SU-DHL-6 (cell line): ENCODE measurements around the gene PCDHGA7.

Experiments used
- H2AFZ ChIP-seq: fragments of 200-600 bp; sonication (generic); 2 replicates; pipeline ENCODE4 v1.6.1; 2014; ENCODE audit warnings: low read depth, mild to moderate bottlenecking, moderate library complexity, mixed read lengths, antibody characterized with exemption, low read length; ENCODE audit not compliant: severe bottlenecking
- H3F3A ChIP-seq: fragments of 200-600 bp; shearing (Covaris generic); 2 replicates; pipeline ENCODE4 v1.6.0; 2016; ENCODE audit warnings: antibody characterized with exemption, mild to moderate bottlenecking; ENCODE audit not compliant: insufficient read depth
- H3K27ac ChIP-seq: fragments of 200-600 bp; sonication (generic); 2 replicates; pipeline ENCODE4 v1.5.1; 2016; ENCODE audit warnings: low read depth, mild to moderate bottlenecking, low read length, moderate library complexity, mixed read lengths
- H3K27me3 ChIP-seq: fragments of 200-600 bp; sonication (generic), shearing (Covaris generic); 2 replicates; pipeline ENCODE4 v1.6.0; 2014; ENCODE audit warnings: mild to moderate bottlenecking, low read length
- H3K36me3 ChIP-seq: fragments of 200-600 bp; sonication (generic); 2 replicates; pipeline ENCODE4 v1.6.1; 2014; ENCODE audit warnings: mild to moderate bottlenecking, low read length, mixed read lengths
- H3K4me2 ChIP-seq: fragments of 300-600, 200-600 bp; shearing (Covaris generic), sonication (generic); 2 replicates; pipeline ENCODE4 v1.6.0; 2014; ENCODE audit warnings: low read length, low read depth, mild to moderate bottlenecking; ENCODE audit not compliant: poor library complexity, severe bottlenecking
- H3K4me3 ChIP-seq: fragments of 200-600 bp; sonication (generic); 2 replicates; pipeline ENCODE4 v1.5.1; 2014; ENCODE audit warnings: antibody characterized with exemption, low read length, mild to moderate bottlenecking, mixed read lengths; ENCODE audit not compliant: insufficient read depth, poor library complexity, severe bottlenecking
- H3K79me2 ChIP-seq: fragments of 200-600 bp; sonication (generic); 2 replicates; pipeline ENCODE4 v1.6.1; 2014; ENCODE audit warnings: mild to moderate bottlenecking, low read length, moderate library complexity; ENCODE audit not compliant: insufficient read depth
- H3K9ac ChIP-seq: fragments of 200-600 bp; sonication (generic); 2 replicates; pipeline ENCODE4 v1.7.0; 2014; ENCODE audit warnings: mild to moderate bottlenecking, low read length
- H3K9me2 ChIP-seq: fragments of 200-600 bp; sonication (generic); replicated peaks from 2 replicates; pipeline ENCODE4 v1.6.1; 2014; ENCODE audit warnings: low read length; ENCODE audit not compliant: insufficient read depth
- H3K9me3 ChIP-seq: fragments of 200-600 bp; sonication (generic); 2 replicates; pipeline ENCODE4 v1.6.1; 2014; ENCODE audit warnings: low read length, mixed read lengths; ENCODE audit not compliant: insufficient read depth
- H4K20me1 ChIP-seq: fragments of 200-600 bp; sonication (generic); 2 replicates; pipeline ENCODE4 v1.6.1; 2014; ENCODE audit warnings: low read depth, mild to moderate bottlenecking, antibody characterized with exemption, low read length, moderate library complexity, mixed read lengths
- CTCF ChIP-seq: fragments of 200-600 bp; sonication (generic); IDR thresholded peaks from one replicate; pipeline ENCODE4 v1.5.1; 2017; ENCODE audit warnings: antibody characterized with exemption, mild to moderate bottlenecking, low read length, moderate library complexity; ENCODE audit not compliant: insufficient read depth, poor library complexity, severe bottlenecking
- EZH2phosphoT487 ChIP-seq: fragments of 200-600 bp; sonication (generic), shearing (Covaris generic); conservative IDR thresholded peaks from 2 replicates; pipeline ENCODE4 v1.6.1; 2018; ENCODE audit warnings: mild to moderate bottlenecking, antibody characterized with exemption, low read length, moderate library complexity, mixed read lengths

Gene PCDHGA7

GRCh38 chr5:141342773-141343172 lies 39.8 kb upstream of the PCDHGA7 start:
- Histone ChIP-seq H3K27me3 (no peaks in the 10 kb centered on the region), H2AFZ (no peak overlapping the region), H3K36me3 (no peaks in the 10 kb centered on the region), H3K79me2 (no peaks in the 10 kb centered on the region), H3K4me3 (no peak overlapping the region), H3K9ac (no peak overlapping the region), H3K9me2 (no peaks in the 10 kb centered on the region), H3F3A (no peaks in the 10 kb centered on the region), H3K9me3 (no peaks in the 10 kb centered on the region), H3K27ac (no peak overlapping the region), H4K20me1 (no peaks in the 10 kb centered on the region), H3K4me2 (no peak overlapping the region)
- TF ChIP-seq EZH2phosphoT487 (no peak), CTCF (no peak)

GRCh38 chr5:141343242-141343952 lies 39.1 kb upstream of the PCDHGA7 start, which contains the start of gene PCDHGA3:
TSS of gene PCDHGA3 (plus strand) at chr5:141343829. CDS start at chr5:141344034, 205 bp downstream.
- Histone ChIP-seq H3K9me3 (no peaks in the 10 kb centered on the region), H3K9ac (no peak within 1 kb of the TSS), H2AFZ (no peak within 1 kb of the TSS), H3K4me3 (no peak within 1 kb of the TSS), H3K9me2 (no peaks in the 10 kb centered on the region), H3K27ac (no peak within 1 kb of the TSS), H4K20me1 (no peaks in the 10 kb centered on the region), H3K79me2 (no peaks in the 10 kb centered on the region), H3K36me3 (no peaks in the 10 kb centered on the region), H3K4me2 (no peak within 1 kb of the TSS), H3F3A (no peaks in the 10 kb centered on the region), H3K27me3 (no peaks in the 10 kb centered on the region)
- TF ChIP-seq EZH2phosphoT487 (no peak), CTCF (peak; percentile 9)

GRCh38 chr5:141343953-141344463 lies 38.5 kb upstream of the PCDHGA7 start:
- TF ChIP-seq CTCF (no peak), EZH2phosphoT487 (no peak)
- H3K27ac ChIP-seq = no peak overlapping the region
- no peaks in the 10 kb centered on the region for H3K9me3 ChIP-seq

More at GRCh38 chr5:141343953-141344463, 38.5 kb upstream of the PCDHGA7 start:
- Histone ChIP-seq H4K20me1 (no peaks in the 10 kb centered on the region), H3K36me3 (no peaks in the 10 kb centered on the region), H3K9me2 (no peaks in the 10 kb centered on the region), H3K4me3 (no peak overlapping the region), H3K9ac (no peak overlapping the region), H2AFZ (no peak overlapping the region), H3K79me2 (no peaks in the 10 kb centered on the region), H3F3A (no peaks in the 10 kb centered on the region), H3K4me2 (no peak overlapping the region), H3K27me3 (no peaks in the 10 kb centered on the region)
